ENCODE data around the gene DLAT.
"Not testable (repeated sequence)": the region's sequence is repeated elsewhere in the genome, so short reads cannot be mapped to it uniquely, and the experiment has no call there.

DLAT gene

GRCh38 chr11:112051768-112052167, 26.6 kb downstream of the DLAT start:
- no peak for DNase-seq

DNA sequence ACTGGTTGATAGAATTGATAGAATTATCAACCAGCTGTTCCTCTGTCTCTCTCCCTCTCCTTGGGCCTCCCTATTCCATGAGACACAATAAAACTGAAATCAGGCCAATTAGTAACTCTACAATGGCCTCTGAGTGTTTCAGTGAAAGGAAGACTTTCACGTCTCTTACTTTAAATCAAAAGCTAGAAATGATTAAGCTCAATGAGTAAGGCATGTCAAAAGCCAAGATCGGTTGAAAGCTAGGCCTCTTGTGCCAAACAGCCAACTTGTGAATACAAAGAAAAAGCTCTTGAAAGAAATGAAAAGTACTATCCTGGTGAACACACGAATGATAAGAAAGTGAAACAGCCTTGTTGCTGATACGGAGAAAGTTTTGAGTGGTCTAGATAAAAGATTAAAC, 32.0 kb downstream of the DLAT start:
- DNase-seq, result no peak

DNA sequence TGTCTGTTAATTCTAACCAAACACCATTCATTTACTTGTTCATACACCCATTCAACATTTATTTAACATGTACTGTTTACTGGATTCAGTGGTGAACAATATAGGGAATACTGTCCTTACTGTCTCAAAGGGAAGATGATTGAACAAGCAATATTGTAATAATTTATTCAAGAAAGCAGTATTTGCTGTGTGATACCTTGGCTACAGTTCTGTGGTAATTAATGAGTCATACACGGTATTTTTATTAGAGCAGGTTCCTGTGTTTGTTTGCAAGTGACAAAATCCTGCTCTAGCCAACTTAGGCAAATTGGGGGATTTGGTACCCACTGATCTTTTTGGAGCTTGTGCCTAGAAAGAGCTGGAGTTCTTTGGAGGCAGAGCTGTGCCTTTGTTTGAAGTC, 32.9 kb downstream of the DLAT start:
- no peak for DNase-seq

DNA sequence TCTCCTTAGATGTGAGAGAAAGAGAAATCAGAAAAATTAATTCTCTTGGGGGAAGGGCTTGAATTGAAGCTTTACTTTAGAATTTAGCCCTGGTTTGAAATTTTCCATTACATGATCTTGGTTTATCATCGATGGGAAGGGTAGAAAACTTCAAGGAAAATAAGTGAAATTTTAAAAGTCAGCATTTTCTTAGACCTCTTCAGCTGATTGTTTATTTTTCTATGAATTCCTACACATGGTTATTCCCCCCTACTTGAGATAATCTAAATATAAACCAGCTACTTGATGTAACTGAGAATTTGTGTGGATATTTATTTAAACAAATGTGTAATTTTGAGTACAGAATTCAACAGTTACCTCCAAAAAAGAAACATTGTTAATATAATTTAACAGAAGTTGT, 37.7 kb downstream of the DLAT start:
- DNase-seq, result no peak

GRCh38 chr11:112073941-112074811, 49.0 kb downstream of the DLAT start, which contains the start of the genes NKAPD1 and PIH1D2:
NKAPD1 (plus strand) TSS chr11:112074299; CDS start chr11:112075575, 1,276 bp downstream.
PIH1D2 (minus strand) TSS chr11:112074017; CDS start chr11:112073174, 843 bp downstream.
- peak; percentile 89 for DNase-seq

DNA sequence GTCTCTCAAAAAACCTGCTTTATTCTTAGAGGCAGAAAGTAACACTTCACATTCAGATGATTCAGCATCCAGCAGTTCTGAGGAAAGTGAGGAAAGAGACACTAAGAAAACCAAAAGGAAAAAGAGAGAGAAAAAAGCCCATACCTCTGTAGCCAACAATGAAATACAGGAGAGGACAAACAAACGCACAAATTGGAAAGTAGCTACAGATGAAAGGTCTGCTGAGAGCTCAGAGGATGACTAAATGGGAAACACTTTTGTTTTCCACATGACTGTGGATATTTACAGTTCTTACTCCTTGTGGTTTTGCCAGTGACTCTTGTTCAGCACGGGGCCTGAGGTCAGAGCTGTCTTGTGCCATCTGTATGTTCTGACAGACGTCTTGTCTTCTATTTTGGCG, 57.5 kb downstream of the DLAT start:
- no peak for DNase-seq

DNA sequence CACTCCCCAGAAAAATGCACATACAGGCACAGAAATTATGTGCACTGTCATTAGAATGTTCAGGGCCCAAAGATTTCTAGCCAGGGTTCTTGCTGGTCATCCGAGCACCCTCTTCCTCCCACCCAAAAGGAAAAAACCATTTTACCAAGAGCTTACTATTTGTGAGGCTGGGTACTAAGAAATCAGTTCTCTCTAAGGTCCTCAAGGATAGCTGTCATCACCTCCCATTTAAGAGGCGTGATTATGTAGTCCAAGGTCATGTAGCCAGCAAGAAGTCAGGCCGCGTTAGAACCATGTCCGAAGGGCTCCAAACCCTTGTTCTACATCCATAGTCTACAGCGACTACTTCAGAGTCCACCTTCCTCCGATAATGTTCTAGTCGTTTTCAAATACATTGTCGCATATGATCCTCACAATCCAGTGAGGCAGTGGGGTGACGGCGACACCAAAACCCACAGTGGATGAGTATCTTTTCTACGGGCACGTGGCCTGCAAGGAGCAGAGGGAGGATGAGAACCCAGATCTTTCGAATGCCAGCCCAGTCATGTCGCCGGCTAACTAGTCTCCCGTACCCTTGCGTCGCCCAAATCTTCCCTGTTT, 60.7 kb downstream of the DLAT start:
- no peak for DNase-seq

DNA sequence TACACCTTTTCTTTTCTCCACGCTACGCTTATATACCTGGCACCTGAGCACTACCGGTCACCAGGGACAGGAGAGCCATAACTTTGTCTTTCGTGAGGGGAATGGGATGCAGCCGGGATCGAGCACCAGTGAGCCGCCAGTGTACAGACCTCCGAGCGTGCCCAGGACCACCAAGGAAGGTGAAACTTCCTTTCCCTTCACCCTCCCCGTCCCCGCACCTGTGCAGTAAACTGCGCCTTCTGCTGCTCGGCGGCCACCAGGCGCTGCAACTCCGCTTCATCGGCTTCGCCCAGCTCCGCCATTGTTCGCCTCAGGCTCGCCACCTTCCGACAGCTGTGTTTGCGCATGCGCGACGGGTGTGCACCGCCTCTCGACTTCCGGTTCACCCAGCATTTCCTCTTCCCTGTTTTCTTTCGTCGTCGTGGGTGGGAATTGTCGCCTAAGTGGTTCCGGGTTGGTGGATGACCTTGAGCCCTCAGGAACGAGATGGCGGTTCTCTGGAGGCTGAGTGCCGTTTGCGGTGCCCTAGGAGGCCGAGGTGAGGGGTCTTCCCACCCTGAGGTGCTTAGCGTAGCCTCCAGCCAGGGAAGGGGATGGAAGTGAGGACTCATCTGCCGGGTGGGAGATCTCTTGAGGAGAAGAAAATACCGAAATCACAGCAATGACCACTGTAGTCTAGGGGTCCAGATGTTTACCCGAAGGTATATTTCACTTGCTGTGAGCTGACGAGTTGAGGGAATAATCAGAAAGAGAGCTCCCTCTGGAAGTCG, 61.4 kb downstream of the DLAT start, which contains the start of the genes SDHD and TIMM8B:
SDHD (plus strand) TSS at position 452 of the 770 bp plus-strand sequence; CDS start at position 487, 35 bp downstream.
TIMM8B (minus strand) TSS at position 335 of the 770 bp plus-strand sequence; CDS start at position 302, 33 bp downstream.
- DNase-seq, result peak; percentile 98

DNA sequence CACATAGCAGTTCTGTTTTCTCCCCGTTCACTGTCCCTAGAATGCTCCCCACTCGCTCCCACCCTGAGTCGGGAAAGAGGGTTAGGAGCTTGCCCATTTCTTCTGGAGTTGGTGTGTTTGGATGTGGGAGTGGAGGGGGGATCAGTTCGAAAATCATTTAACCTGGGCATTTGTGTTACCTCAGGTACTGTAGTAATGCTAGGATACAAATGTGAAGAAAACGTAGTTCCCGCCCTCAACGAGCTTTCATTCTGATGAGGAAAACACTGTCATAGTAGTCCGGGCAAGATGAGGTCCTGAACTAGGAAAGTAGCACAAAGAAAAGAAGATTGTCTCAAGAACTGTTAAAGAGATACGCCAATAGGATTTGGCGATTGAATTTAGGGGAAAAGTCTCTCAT, 62.0 kb downstream of the DLAT start:
- no peak for DNase-seq

GRCh38 chr11:112095302-112095701, 70.1 kb downstream of the DLAT start:
- not testable (repeated sequence) for DNase-seq

DNA sequence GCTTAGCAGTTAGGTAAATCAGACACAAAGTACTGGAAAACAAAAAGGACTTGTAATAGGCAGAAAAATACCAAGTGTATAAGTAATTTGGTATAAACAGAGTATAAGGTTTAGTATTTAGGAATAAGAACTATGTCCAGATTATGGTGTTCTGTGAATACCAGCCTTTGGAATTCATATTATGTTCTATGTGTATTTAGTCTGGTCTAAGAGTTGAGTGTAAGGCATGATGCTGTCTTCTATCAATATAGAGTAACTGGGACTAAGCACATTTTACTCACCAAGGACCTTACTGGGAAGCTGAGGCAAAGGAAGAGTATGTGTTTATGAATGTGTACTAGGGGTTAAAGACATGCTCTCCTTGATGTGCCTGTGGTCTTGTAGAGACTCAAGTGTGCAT, 71.0 kb downstream of the DLAT start:
- DNase-seq, result no peak

- no peak for DNase-seq
Measured at GRCh38 chr11:112097734-112098528, 72.7 kb downstream of the DLAT start.

- DNase-seq, result no peak
Measured at GRCh38 chr11:112100462-112100861, 75.3 kb downstream of the DLAT start.

- DNase-seq, result no peak
Measured at GRCh38 chr11:112103446-112103845, 78.2 kb downstream of the DLAT start.

GRCh38 chr11:112106070-112106469, 80.9 kb downstream of the DLAT start:
- DNase-seq, result no peak

Measured in CD4-positive, alpha-beta T cell treated with Interleukin-21 for 1 hour (primary cell).